ENCODE data around the gene THPO.

DNA sequence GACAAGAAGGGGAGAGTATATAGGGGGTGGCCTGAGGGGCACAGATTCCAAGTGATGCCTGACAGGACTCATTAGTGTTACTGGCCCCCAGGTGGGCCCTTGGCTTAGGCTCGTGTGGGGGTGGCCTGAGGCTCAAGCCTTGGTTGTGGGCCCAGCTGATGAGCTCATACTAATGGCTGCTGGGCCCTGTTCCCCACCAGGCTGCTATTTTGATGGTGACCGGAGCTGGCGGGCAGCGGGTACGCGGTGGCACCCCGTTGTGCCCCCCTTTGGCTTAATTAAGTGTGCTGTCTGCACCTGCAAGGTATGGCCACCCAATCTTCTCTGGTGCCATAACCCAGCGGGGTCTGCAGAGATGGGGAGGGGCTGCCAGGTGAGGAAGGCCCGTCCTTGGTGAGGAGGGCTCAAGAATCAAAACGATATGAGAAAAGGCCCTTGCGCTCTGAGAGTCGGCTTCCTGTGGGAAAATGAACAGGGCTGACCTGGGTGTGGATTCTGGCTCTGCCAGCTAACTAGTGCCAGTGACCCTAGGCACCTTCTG, 9.2 kb upstream of the THPO start:
- TF ChIP-seq, protein P1, sequence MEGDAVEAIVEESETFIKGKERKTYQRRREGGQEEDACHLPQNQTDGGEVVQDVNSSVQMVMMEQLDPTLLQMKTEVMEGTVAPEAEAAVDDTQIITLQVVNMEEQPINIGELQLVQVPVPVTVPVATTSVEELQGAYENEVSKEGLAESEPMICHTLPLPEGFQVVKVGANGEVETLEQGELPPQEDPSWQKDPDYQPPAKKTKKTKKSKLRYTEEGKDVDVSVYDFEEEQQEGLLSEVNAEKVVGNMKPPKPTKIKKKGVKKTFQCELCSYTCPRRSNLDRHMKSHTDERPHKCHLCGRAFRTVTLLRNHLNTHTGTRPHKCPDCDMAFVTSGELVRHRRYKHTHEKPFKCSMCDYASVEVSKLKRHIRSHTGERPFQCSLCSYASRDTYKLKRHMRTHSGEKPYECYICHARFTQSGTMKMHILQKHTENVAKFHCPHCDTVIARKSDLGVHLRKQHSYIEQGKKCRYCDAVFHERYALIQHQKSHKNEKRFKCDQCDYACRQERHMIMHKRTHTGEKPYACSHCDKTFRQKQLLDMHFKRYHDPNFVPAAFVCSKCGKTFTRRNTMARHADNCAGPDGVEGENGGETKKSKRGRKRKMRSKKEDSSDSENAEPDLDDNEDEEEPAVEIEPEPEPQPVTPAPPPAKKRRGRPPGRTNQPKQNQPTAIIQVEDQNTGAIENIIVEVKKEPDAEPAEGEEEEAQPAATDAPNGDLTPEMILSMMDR (IDR thresholded peaks at IDR 0.05) = no peak
- TF ChIP-seq POLR2AphosphoS5 (IDR thresholded peaks at IDR 0.05) = no peak

Measured in gastroesophageal sphincter (tissue), 3 donors.